ENCODE data around the gene YPEL2. TPM values are rescaled to one million over a fixed set of nuclear protein-coding genes. Genes with fewer than 3 reads are reported as not detected.
A peak's percentile ranks its signal among the peaks of the same experiment; 100 is the strongest.

YPEL2 gene
- total RNA-seq, 1 donor from 2014 or later = 28.9 TPM

GRCh38 chr17:59437791-59438281 lies 106.4 kb downstream of the YPEL2 start:
- ATAC-seq (ENCODE audit: poor library complexity) (no peak), DNase-seq (no peak)
- intact Hi-C loops (cut with DNase I) = loop anchor here (5.0 kb wide), 1 partner anchor 66 kb away; no protein-coding TSS in a partner anchor

- intact Hi-C loops (cut with DNase I) = loop anchor here (5.0 kb wide), 1 partner anchor 67 kb away; no protein-coding TSS in a partner anchor
- DNase-seq (no peak), ATAC-seq (ENCODE audit: poor library complexity) (no peak)
Measured at GRCh38 chr17:59439262-59439661, 107.8 kb downstream of the YPEL2 start.

- ATAC-seq (ENCODE audit: poor library complexity) = no peak
- intact Hi-C loops (cut with DNase I) = loop anchor here (2.0 to 5.0 kb wide), 3 partner anchors 67 to 129 kb away; no protein-coding TSS in a partner anchor
- no peak for DNase-seq
Measured at GRCh38 chr17:59439741-59440211, 108.3 kb downstream of the YPEL2 start.

- intact Hi-C loops (cut with DNase I) = loop anchor here (2.0 kb wide), 2 partner anchors 112 to 130 kb away; no protein-coding TSS in a partner anchor
- ATAC-seq (ENCODE audit: poor library complexity) = peak; percentile 93
- DNase-seq = peak; percentile 89
Measured at GRCh38 chr17:59440757-59441463, 109.5 kb downstream of the YPEL2 start.

GRCh38 chr17:59441464-59442096 lies 110.1 kb downstream of the YPEL2 start:
- DNase-seq (no peak), ATAC-seq (ENCODE audit: poor library complexity) (no peak)
- intact Hi-C loops (cut with DNase I) = loop anchor here (2.0 kb wide), 2 partner anchors 113 to 131 kb away; no protein-coding TSS in a partner anchor

- no peak for DNase-seq
- intact Hi-C loops (cut with DNase I) = no loop called here
- ATAC-seq (ENCODE audit: poor library complexity) = no peak
Measured at GRCh38 chr17:59443106-59443505, 111.7 kb downstream of the YPEL2 start.

Small RNA genes within 50 kb of the gene (microRNA-seq; reads per million reads assigned to microRNA genes)
- gene MIR4729 = 2.3 reads per million

Other genes with a start within 250 kb of the YPEL2 start
- gene TRIM37, start 224.8 kb upstream of the YPEL2 start, total RNA-seq = 19.5 TPM
- gene SKA2, start 176.5 kb upstream of the YPEL2 start, total RNA-seq = 32.7 TPM
- 1.3 TPM for gene PRR11, start 175.9 kb upstream of the YPEL2 start, total RNA-seq
- gene SMG8, start 121.6 kb upstream of the YPEL2 start, total RNA-seq = 7.9 TPM
- 2.1 TPM for gene GDPD1, start 111.1 kb upstream of the YPEL2 start, total RNA-seq
- 18.1 TPM for gene DHX40, start 234.0 kb downstream of the YPEL2 start, total RNA-seq